Cardiac septum (tissue), 1 donor: ENCODE data around the gene HSDL2. TPM values are rescaled to one million over a fixed set of nuclear protein-coding genes. Genes with fewer than 3 reads are reported as not detected.

Experiments used
- DNase-seq: peaks from one replicate; pipeline ENCODE4 v3.0.0-alpha.2; 2020; ENCODE audit warnings: low spot score
- intact Hi-C: fragments of 100-400 bp; cut with DNase I; formaldehyde crosslinking; loops from one replicate; pipeline ENCODE4 v1.14.0; 2022
- long read RNA-seq: library from polyadenylated mRNA; unstranded; transcript quantifications from one replicate; pipeline ENCODE4 v2.0.0, GENCODE V29; 2021
- total RNA-seq: library from RNA; stranded (reverse); fragmentation: NEBNext Ultra II Directional; extraction: Animal tissue kit (Norgen Biotek cat#: 25700); gene quantifications from one replicate; pipeline ENCODE4 v1.2.1, GENCODE V29; 2021
- donor health status: DM: no; HTN: no; CAD: no.

The HSDL2 gene
- 103 TPM for total RNA-seq
- long read RNA-seq, transcript HSDL2-201 (9 exons, 2,983 nt): minor isoform, 6 of 205 reads
- long read RNA-seq, transcript HSDL2-202 (11 exons, 3,350 nt): major isoform, 160 of 205 reads
- long read RNA-seq, partial matches to known transcripts: 12 of 205 reads
- long read RNA-seq, other reads (novel, unspliced or antisense): 27 of 205 reads

- intact Hi-C loops: loop anchor here (10.0 kb wide), 1 partner anchor 105 kb away; the partner anchor contains the start of gene KIAA1958
- peak; percentile 84 for DNase-seq
These were observed at the start of gene HSDL2 for GRCh38 chr9:112380102-112380824. Gene HSDL2 (plus strand): TSS chr9:112380108. CDS start chr9:112380164, 56 bp downstream.

- intact Hi-C loops: loop anchor here (5.0 to 10.0 kb wide), 3 partner anchors 46 to 434 kb away; partner anchors contain the start of genes SUSD1 and UGCG
- no peak for DNase-seq
These were observed 48.3 kb upstream of the HSDL2 start for GRCh38 chr9:112331674-112331952.

GRCh38 chr9:112332214-112332613 is 47.7 kb upstream of the HSDL2 start:
- DNase-seq: no peak
- intact Hi-C loops: loop anchor here (5.0 to 10.0 kb wide), 3 partner anchors 45 to 435 kb away; partner anchors contain the start of genes SUSD1 and UGCG

- DNase-seq: no peak
- intact Hi-C loops: loop anchor here (5.0 to 10.0 kb wide), 3 partner anchors 45 to 435 kb away; partner anchors contain the start of genes SUSD1 and UGCG
These were observed 47.3 kb upstream of the HSDL2 start for GRCh38 chr9:112332674-112332976.

- intact Hi-C loops: loop anchor here (5.0 to 10.0 kb wide), 3 partner anchors 44 to 436 kb away; partner anchors contain the start of genes SUSD1 and UGCG
- DNase-seq: peak; percentile 92
These were observed 46.8 kb upstream of the HSDL2 start, which contains the start of gene PTBP3 for GRCh38 chr9:112332977-112333638. Gene PTBP3 (minus strand): TSS chr9:112333619. CDS start chr9:112297865, 35,754 bp downstream.

- intact Hi-C loops: loop anchor here (2.0 to 10.0 kb wide), 4 partner anchors 43 to 437 kb away; partner anchors contain the start of genes SUSD1 and UGCG
- DNase-seq: peak; percentile 98
These were observed 46.1 kb upstream of the HSDL2 start for GRCh38 chr9:112333639-112334431.

GRCh38 chr9:112334432-112334841 is 45.5 kb upstream of the HSDL2 start:
- intact Hi-C loops: loop anchor here (2.0 to 10.0 kb wide), 4 partner anchors 43 to 437 kb away; partner anchors contain the start of genes SUSD1 and UGCG
- no peak for DNase-seq

GRCh38 chr9:112337547-112337946 is 42.4 kb upstream of the HSDL2 start:
- no peak for DNase-seq
- intact Hi-C loops: loop anchor here (10.0 kb wide), 1 partner anchor 163 kb away; the partner anchor contains the start of gene SUSD1

- no peak for DNase-seq
- intact Hi-C loops: loop anchor here (10.0 kb wide), 1 partner anchor 164 kb away; the partner anchor contains the start of gene SUSD1
These were observed 41.3 kb upstream of the HSDL2 start for GRCh38 chr9:112338561-112338960.

GRCh38 chr9:112339886-112340285 is 40.0 kb upstream of the HSDL2 start:
- no peak for DNase-seq
- intact Hi-C loops: loop anchor here (10.0 kb wide), 1 partner anchor 165 kb away; the partner anchor contains the start of gene SUSD1

GRCh38 chr9:112341730-112342129 is 38.2 kb upstream of the HSDL2 start:
- DNase-seq: no peak
- intact Hi-C loops: no loop called here

GRCh38 chr9:112348257-112349007 is 31.5 kb upstream of the HSDL2 start:
- peak; percentile 91 for DNase-seq
- intact Hi-C loops: no loop called here

GRCh38 chr9:112349008-112349333 is 30.9 kb upstream of the HSDL2 start:
- intact Hi-C loops: no loop called here
- no peak for DNase-seq

GRCh38 chr9:112351184-112351583 is 28.7 kb upstream of the HSDL2 start:
- intact Hi-C loops: no loop called here
- no peak for DNase-seq

- intact Hi-C loops: no loop called here
- no peak for DNase-seq
These were observed 27.7 kb upstream of the HSDL2 start for GRCh38 chr9:112352209-112352608.

GRCh38 chr9:112354081-112354743 is 25.7 kb upstream of the HSDL2 start:
- no peak for DNase-seq
- intact Hi-C loops: no loop called here

GRCh38 chr9:112355427-112355897 is 24.4 kb upstream of the HSDL2 start:
- intact Hi-C loops: no loop called here
- DNase-seq: no peak
